Subcutaneous adipose tissue (tissue), 4 donors: Measurements from ENCODE around the gene LYRM4. TPM values are rescaled to one million over a fixed set of nuclear protein-coding genes. Genes with fewer than 3 reads are reported as not detected.

ENCODE experiments used
- total RNA-seq, 4 donors: library from RNA; depleted of rRNA; stranded (reverse); fragments of >200 nt; gene quantifications; one replicate each; pipeline ENCODE4 v1.1.0, GENCODE V29; 2016
- TF ChIP-seq, protein P1 (sequence below): fragments of 450-650 bp; IDR thresholded peaks from one replicate; pipeline ENCODE4 v1.5.1; 2016; ENCODE audit warnings: low read depth, mild to moderate bottlenecking, control low read depth, antibody characterized with exemption, moderate library complexity

LYRM4 gene
- total RNA-seq, 4 donors from 2014 or later = 22.2 to 25.8 (median 25.1) TPM

DNA sequence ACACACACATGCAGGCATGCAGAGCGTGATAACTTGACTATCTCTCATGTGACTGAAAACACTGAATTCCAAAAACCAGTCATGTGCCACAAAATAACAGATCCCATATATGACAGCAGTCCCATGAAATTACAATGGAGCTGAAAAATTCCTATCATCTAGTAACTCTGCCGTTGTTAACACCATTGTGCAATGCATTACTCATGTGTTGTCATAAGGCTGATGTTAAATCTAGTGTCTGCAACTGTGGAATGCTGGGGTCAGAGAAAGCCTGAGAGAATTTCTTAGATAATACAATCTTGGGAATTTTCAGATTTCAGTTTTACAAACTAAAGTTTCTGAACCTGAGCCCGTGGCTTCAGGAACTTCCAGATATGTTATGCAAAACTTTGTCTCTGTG lies 70.2 kb downstream of the LYRM4 start:
- TF ChIP-seq, protein P1, sequence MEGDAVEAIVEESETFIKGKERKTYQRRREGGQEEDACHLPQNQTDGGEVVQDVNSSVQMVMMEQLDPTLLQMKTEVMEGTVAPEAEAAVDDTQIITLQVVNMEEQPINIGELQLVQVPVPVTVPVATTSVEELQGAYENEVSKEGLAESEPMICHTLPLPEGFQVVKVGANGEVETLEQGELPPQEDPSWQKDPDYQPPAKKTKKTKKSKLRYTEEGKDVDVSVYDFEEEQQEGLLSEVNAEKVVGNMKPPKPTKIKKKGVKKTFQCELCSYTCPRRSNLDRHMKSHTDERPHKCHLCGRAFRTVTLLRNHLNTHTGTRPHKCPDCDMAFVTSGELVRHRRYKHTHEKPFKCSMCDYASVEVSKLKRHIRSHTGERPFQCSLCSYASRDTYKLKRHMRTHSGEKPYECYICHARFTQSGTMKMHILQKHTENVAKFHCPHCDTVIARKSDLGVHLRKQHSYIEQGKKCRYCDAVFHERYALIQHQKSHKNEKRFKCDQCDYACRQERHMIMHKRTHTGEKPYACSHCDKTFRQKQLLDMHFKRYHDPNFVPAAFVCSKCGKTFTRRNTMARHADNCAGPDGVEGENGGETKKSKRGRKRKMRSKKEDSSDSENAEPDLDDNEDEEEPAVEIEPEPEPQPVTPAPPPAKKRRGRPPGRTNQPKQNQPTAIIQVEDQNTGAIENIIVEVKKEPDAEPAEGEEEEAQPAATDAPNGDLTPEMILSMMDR = no peak

DNA sequence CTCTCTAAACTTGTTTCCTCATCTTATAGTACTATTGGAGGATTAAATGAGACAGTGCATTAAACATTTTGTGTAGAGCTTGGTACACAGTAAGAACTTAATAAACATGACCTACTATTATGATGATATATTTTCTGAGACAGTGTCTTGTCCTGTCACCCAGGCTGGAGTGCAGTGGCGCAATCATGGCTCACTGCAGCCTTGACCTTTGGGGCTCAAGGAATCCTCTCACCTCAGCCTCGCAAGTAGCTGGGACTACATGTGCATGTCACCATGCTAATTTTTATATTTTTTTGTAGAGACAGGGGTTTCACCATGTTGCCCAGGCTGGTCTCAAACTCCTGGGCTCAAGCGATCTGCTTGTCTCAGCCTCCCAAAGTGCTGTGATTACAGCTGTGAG lies 72.1 kb downstream of the LYRM4 start:
- TF ChIP-seq, protein P1 = no peak

DNA sequence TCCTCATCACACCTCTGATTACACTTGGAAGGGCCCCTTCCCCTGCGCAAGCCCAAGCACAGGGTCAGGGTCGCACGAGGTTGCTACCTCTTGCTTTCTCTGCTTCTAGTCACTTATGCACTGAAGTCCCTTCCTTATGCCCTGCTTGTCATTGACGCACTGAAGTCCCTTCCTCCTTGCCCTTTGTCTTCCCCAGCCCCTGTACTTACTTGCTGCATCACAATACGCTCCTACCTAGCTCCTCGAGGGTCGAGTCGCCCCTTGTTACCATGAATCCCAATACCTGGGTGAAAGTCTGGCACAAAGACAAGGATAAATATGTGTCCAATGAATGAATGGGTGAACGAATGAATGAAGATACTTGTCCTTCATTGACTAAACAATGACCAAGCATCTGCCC lies 75.9 kb downstream of the LYRM4 start:
- TF ChIP-seq, protein P1 = no peak

DNA sequence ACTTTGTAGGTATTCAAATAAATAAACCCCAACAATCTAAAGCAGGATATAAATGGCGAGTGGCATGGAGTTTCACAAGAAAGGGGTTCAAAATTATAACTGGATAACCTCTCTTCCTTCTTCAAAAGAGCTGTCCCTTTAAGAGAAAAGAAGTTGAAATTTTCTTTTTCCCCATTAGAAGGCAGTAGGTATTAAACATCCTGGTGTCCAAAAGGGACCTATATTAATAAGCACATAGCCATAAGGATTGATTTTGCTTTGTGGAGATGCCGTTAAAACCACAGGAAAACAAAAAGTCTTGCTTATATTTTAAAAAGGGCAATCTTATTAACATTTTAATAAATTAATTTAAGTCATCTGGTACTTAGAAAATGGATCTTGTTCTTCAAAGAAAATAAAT lies 76.5 kb downstream of the LYRM4 start:
- TF ChIP-seq, protein P1 = no peak

DNA sequence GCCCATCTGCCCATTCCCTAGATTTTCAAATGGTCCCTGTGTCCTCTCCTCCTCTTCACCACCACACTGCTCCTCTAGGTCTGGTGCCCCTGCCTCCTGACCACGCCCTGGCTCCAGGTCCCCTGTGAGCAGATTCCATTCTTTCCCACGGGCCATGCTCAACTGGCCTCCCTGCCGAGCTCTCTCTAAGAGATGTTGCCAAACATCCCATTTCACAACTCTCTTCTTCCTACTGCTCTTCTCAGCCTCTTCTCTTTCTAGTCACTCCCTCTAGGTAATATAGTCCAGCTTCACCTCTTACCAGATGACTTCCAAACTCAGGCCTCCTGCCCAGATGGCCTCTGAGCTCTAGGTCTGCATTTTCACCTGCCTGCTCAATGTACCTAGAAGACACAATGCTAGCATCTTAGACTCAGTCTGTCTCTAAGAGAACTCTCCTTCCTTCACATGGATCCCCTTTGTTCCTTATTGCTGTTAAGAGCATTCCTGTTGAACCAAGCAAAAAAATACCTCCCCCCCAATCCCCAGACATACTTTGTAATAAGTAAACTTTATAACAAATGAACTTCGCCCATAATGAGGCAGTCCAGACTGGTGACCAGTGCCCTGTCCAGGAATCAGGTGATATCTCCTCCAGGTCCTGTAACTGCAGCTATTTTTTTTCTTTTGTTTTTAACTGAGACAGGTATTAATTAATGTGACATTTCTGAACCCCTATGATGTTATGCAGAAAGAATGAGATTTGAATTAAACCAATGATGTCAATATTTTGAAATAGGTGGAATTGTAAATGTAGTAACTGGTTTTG lies 79.0 kb downstream of the LYRM4 start:
- TF ChIP-seq, protein P1 = no peak

DNA sequence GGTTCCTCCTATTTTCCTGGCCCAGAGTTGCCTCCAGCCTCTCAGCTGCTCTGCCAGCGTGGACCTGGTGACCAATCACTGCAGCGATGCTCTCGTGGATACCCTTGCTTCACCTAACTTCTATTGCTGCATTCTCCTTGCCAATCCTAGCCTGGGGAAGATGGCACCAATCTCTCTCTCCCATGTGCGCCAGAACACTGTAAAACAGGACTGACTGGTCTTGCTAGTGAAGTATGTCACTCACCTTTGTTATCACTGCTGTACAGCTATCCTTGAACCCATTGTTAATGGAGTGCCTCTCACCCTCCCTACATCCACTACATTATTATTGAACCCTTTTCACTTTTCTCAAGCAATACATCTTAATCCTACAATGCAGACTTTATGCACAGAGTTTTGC lies 80.1 kb downstream of the LYRM4 start:
- TF ChIP-seq, protein P1 = no peak

DNA sequence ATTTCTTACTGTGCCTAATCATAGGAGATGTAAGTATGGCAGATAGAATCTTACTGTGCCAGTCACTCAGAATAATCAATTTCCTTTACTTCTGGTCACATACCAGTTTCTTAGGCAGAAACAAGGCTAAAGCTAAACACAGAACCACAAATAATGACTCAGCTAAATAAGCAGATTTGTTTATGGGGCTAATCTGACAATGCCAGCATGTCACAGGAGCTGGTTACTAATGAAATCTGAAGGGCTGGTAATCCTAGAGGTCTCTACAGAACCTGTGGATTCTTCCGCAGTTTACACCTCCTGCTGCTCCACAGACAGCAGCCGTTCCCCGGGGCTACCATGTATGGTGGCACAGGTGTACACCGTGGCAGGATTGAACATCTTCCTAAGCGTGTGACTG lies 80.8 kb downstream of the LYRM4 start:
- TF ChIP-seq, protein P1 = no peak
